Lower leg skin (tissue), 4 donors: ENCODE data around the gene NEURL3. TPM values are rescaled to one million over a fixed set of nuclear protein-coding genes. Genes with fewer than 3 reads are reported as not detected.

Experiments used
- DNase-seq, 2 donors: peaks; one replicate each; pipeline ENCODE4 v3.0.0-alpha.2; 2019; ENCODE audit warnings: low spot score in 2 of 2
- H3K4me3 ChIP-seq: fragments of 200-600 bp; sonication (generic); 2 replicates; pipeline ENCODE4 v1.5.1; 2017; ENCODE audit warnings: mild to moderate bottlenecking, low read depth; ENCODE audit not compliant: poor library complexity, severe bottlenecking
- CTCF ChIP-seq, 3 donors: fragments of 450-650 bp; IDR thresholded peaks; one replicate each; pipeline ENCODE4 v1.5.1; 2016; ENCODE audit warnings: antibody characterized with exemption in 3 of 3, mild to moderate bottlenecking in 3 of 3, moderate library complexity in 2 of 3
- POLR2A ChIP-seq, 2 donors: fragments of 450-650 bp; IDR thresholded peaks; one replicate each; pipeline ENCODE4 v1.6.1; 2016 to 2017; ENCODE audit warnings: antibody characterized with exemption in 2 of 2, mild to moderate bottlenecking in 1 of 2, moderate library complexity in 1 of 2
- WGBS, 2 donors: methylation state at CpG; one replicate each; pipeline ENCODE4 v1.1.5; 2018; 5-methylcytosine and 5-hydroxymethylcytosine counted together
- intact Hi-C: fragments of 100-400 bp; cut with DNase I; formaldehyde crosslinking; loops from one replicate; pipeline ENCODE4 v1.15.0; 2023; ENCODE audit warnings: low total_unique reads
- total RNA-seq, 4 donors: library from RNA; depleted of rRNA; stranded (reverse); fragments of >200 nt; gene quantifications; one replicate each; pipeline ENCODE4 v1.1.0, GENCODE V29; 2016

The NEURL3 gene
- total RNA-seq, 4 donors from 2014 or later = 0.57 to 3.0 (median 1.7) TPM

- DNase-seq = peak in 1 of 2 donors; percentile 80
- TF ChIP-seq POLR2A (IDR thresholded peaks at IDR 0.05) = no peak
- TF ChIP-seq CTCF (IDR thresholded peaks at IDR 0.05) = no peak
- WGBS, 2 donors = 84 to 86% methylated on average over 4 of the region's 4 CpGs
- no peak overlapping the region for H3K4me3 ChIP-seq
- intact Hi-C loops = no loop called here
These were observed 7.2 kb upstream of the NEURL3 start for GRCh38 chr2:96512341-96512740.

- TF ChIP-seq CTCF (IDR thresholded peaks at IDR 0.05) (no peak), POLR2A (IDR thresholded peaks at IDR 0.05) (no peak)
- 85 to 92% methylated on average over 4 of the region's 4 CpGs for WGBS, 2 donors
- peak in 1 of 2 donors; percentile 36 for DNase-seq
- intact Hi-C loops = no loop called here
- H3K4me3 ChIP-seq = no peak overlapping the region
These were observed 6.7 kb upstream of the NEURL3 start for GRCh38 chr2:96511851-96512250.

GRCh38 chr2:96510931-96511595 lies 5.9 kb upstream of the NEURL3 start:
- 76 to 85% methylated on average over 6 of the region's 6 CpGs for WGBS, 2 donors
- peak in 1 of 2 donors; percentile 81 for DNase-seq
- intact Hi-C loops = no loop called here
- no peak for TF ChIP-seq CTCF (IDR thresholded peaks at IDR 0.05)
- TF ChIP-seq POLR2A (IDR thresholded peaks at IDR 0.05) = no peak
- H3K4me3 ChIP-seq = no peak overlapping the region

- H3K4me3 ChIP-seq = no peak overlapping the region
- 63 to 71% methylated on average over 9 to 11 of the region's 11 CpGs for WGBS, 2 donors
- DNase-seq = no peak
- TF ChIP-seq CTCF (IDR thresholded peaks at IDR 0.05) (no peak), POLR2A (IDR thresholded peaks at IDR 0.05) (no peak)
- intact Hi-C loops = loop anchor here (10.0 kb wide), 1 partner anchor 105 kb away; no protein-coding TSS in a partner anchor
These were observed 4.7 kb upstream of the NEURL3 start for GRCh38 chr2:96509847-96510230.

GRCh38 chr2:96509114-96509846 lies 4.1 kb upstream of the NEURL3 start:
- H3K4me3 ChIP-seq = no peak overlapping the region
- TF ChIP-seq POLR2A (IDR thresholded peaks at IDR 0.05) (no peak), CTCF (IDR thresholded peaks at IDR 0.05) (peak in 1 of 3 donors; percentile 61)

More at GRCh38 chr2:96509114-96509846, 4.1 kb upstream of the NEURL3 start:
- intact Hi-C loops = loop anchor here (10.0 kb wide), 1 partner anchor 104 kb away; no protein-coding TSS in a partner anchor
- peak; percentile 72 to 96 for DNase-seq
- WGBS, 2 donors = 24 to 27% methylated on average over 28 to 30 of the region's 32 CpGs
